ENCODE measurements around the gene NADK2. TPM values are rescaled to one million over a fixed set of nuclear protein-coding genes. Genes with fewer than 3 reads are reported as not detected.

NADK2 gene
- total RNA-seq, 1 experiment from 2014 or later = 49.9 TPM

DNA sequence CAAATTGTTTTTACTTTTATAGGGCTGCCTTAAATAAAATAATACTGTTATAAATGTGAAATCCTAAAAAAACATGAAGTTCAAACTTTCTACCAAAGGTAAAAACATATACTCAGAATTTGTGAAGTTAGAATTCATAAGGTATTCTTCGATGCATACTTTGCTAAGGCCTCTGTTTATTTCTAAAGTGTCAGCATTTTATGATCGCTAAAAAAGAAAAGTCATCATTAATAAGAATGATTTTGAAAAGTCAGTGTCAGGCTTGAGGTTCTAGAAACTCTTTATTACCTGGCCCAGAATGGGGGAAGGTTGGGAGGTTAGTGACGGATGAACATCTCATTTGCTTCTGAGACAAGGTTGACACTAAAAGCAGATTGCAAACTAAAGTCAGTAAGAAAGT lies 26.2 kb upstream of the NADK2 start:
- no peak for DNase-seq
- Histone ChIP-seq H3K27me3 (no peaks in the 10 kb centered on the region), H3K4me1 (no peaks in the 10 kb centered on the region), H3K36me3 (no peaks in the 10 kb centered on the region; the same call in 1 of the 2 replicates), H3K27ac (no peak overlapping the region), H3K4me3 (no peak overlapping the region), H3K9me3 (replicated peaks) (no peaks in the 10 kb centered on the region)

DNA sequence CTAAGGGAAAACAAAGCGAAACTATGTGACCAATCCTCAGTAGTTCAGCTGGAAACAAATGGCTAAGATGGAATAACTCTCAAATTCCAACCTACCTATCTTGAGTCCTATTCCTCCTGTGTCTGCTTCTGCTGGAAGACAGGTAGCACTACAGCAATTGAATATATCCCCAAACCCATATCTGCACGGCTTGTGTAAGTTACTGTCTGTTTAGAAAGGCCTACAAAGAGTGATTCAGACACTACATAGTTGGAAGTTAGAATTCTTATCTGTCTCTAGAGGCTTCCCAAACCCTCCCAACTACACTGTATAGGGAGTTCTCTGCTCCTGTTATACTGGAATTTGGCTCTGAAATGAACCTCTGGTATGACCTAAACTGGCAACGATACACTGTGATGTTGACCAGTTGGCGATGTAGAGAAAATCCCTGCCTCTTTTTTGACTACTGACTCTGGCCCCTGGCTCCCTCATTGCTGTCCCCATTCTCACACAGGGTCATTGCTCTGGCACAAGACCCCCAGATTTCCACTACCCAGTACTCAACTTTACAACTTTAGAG lies 22.6 kb upstream of the NADK2 start:
- no peak overlapping the region for H3K27ac ChIP-seq
- no peaks in the 10 kb centered on the region for H3K36me3 ChIP-seq
- no peaks in the 10 kb centered on the region for H3K9me3 ChIP-seq (replicated peaks)
- H3K4me3 ChIP-seq = no peak overlapping the region
- no peaks in the 10 kb centered on the region for H3K27me3 ChIP-seq
- no peak for DNase-seq
- no peaks in the 10 kb centered on the region for H3K4me1 ChIP-seq

DNA sequence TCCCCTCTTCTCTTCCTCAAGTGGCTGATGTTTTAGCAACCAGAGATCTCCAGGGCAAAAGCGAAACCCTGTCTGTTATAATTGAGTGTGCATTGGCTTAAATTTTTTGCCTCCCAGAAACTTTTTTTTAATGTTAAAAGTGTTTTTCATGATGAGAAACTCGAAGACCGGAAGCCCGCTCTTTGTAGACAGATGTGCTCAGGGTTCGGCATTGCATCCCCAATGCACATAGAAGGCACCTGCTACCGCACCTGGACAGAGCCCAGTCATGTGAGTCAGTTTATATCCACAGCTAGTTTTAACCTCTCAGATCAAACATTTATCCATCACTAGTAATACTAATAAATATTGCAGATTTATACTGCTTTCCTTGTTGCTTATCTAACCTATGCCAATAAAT lies 19.5 kb upstream of the NADK2 start:
- Histone ChIP-seq H3K4me3 (no peak overlapping the region), H3K36me3 (no peaks in the 10 kb centered on the region), H3K4me1 (no peaks in the 10 kb centered on the region), H3K9me3 (replicated peaks) (no peaks in the 10 kb centered on the region), H3K27ac (no peak overlapping the region), H3K27me3 (no peaks in the 10 kb centered on the region)
- DNase-seq = no peak

DNA sequence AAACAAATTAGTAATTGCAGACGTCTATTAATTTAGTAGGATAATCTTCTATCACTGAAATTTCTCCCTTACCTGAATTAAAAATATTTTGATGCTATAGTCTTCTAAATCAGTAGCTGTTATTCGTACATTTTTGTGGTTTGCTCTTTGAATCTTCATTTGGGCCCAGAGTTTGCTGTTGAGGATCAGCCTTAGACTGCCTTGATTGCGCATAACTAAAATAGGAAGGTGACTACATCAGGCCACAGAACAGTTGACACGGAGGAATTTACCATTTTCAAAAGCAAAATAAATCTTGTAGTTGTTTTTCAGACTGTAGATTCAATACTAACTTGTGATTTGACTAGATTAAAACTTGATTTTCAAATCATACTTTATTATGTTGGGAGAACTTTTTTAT lies 11.8 kb upstream of the NADK2 start:
- Histone ChIP-seq H3K4me1 (no peaks in the 10 kb centered on the region), H3K27ac (no peak overlapping the region), H3K9me3 (replicated peaks) (no peaks in the 10 kb centered on the region), H3K36me3 (no peaks in the 10 kb centered on the region), H3K27me3 (no peaks in the 10 kb centered on the region), H3K4me3 (no peak overlapping the region)
- DNase-seq = no peak

DNA sequence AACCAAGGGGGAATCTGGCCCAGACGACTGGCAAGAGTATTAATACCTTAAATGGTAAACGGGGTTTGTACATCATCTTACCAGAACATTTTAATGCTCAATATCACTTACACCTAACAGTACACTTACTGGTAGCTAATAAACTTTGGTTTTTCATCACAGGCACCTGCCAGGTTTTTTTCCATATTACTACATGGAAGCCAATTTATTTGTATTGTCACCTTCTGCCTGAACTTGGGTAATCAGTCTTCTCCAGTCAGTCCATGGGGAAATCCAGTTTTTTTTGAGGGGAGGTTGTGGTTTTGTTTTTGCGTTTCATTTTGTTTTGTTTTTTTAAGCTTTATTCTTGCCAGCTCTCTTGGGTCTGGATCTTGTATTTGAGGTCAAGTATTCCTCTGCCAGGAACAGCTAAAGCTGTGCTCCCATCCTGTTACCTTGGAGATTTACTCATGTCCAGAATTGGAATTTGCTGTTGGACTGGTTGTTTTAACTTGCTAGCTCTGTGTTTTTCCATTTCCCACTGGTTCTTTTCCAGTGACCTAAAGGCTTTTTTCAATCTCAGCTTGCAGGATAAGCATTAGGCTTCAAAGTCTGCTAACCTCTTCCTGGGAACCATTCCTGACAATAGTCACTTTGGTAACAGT lies 11.1 kb upstream of the NADK2 start:
- Histone ChIP-seq H3K9me3 (replicated peaks) (no peaks in the 10 kb centered on the region), H3K27me3 (no peaks in the 10 kb centered on the region), H3K27ac (no peak overlapping the region), H3K4me1 (no peaks in the 10 kb centered on the region), H3K36me3 (no peaks in the 10 kb centered on the region), H3K4me3 (no peak overlapping the region)
- DNase-seq = no peak

DNA sequence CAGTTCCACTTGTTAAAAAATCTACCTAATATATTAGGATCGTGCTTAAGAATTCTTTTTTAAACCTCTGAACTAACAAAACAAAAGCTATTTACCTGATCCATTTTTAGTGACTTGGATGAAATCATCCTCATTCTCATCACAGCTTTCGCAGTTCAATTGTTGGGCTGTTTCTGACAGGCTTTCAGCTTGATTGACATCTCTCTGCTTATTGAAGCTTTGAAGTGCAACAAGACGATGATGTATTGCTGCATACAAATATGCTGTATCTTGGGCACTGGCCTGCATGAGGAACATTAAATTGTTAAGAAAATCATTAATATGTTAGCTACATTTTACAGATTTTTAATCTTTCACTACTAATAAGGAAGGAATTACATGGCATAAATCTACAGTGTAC lies 9.5 kb upstream of the NADK2 start:
- no peak for DNase-seq
- Histone ChIP-seq H3K4me3 (no peak overlapping the region), H3K4me1 (no peaks in the 10 kb centered on the region), H3K36me3 (no peaks in the 10 kb centered on the region), H3K27me3 (no peaks in the 10 kb centered on the region), H3K27ac (no peak overlapping the region), H3K9me3 (replicated peaks) (no peaks in the 10 kb centered on the region)

DNA sequence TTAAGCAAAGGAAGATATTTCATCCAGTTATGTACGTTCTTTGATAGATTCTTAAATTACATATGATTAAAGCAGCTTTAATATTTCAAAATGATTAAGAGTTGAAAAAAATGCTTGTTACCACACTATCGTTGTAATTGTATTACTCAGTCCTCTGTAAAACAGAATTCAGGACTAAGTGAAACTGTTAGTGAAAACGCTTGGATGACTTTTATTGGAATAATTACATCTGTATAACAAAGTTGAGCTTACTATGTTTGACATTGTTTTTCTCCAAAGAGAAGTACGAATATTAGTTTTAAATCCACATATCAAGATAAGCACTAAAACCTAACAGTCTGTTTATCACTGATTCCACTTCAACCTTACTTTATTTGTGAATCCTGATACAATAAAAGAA lies 8.7 kb upstream of the NADK2 start:
- no peak overlapping the region for H3K4me3 ChIP-seq
- no peaks in the 10 kb centered on the region for H3K36me3 ChIP-seq
- no peak overlapping the region for H3K27ac ChIP-seq
- H3K27me3 ChIP-seq = no peaks in the 10 kb centered on the region
- H3K4me1 ChIP-seq = no peaks in the 10 kb centered on the region
- DNase-seq = no peak
- no peaks in the 10 kb centered on the region for H3K9me3 ChIP-seq (replicated peaks)

DNA sequence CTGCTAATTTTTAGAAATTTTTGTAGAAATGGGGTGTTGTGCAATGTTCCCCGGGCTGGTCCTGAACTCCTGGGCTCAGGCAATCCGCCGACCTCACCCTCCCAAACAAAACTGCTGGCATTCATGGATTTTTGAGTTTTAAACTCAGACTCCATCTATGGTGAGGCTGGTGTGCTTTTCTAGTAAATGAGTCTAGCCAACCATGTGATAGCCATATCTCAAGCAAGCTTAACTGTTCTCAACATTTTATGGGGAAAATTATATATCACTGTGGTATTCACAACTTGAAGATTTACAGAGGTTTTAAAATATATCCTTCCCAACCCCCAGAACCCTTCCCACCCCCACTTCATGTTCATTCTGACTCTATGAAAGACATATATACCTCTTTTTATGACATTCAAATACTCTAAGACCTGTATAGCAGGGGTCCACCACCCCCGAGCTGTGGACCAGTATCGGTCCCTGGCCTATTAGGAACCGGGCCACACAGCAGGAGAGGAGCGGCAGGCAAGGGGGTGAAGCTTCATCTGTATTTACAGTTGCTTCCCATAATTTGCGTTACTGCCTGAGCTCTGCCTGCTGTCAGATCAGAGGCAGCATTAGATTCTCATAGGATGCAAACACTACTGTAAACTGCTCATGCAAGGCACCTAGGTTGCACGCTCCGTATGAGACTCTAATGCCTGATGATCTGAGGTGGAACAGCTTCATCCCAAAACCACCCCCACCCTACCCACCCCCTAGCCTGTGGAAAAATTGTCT lies 4.5 kb upstream of the NADK2 start:
- Histone ChIP-seq H3K4me1 (peaks cover 6% of the 10 kb centered on the region; the same call in 1 of the 2 replicates), H3K27me3 (no peaks in the 10 kb centered on the region), H3K36me3 (no peaks in the 10 kb centered on the region), H3K4me3 (no peak overlapping the region), H3K27ac (no peak overlapping the region), H3K9me3 (replicated peaks) (no peaks in the 10 kb centered on the region)
- DNase-seq = no peak

DNA sequence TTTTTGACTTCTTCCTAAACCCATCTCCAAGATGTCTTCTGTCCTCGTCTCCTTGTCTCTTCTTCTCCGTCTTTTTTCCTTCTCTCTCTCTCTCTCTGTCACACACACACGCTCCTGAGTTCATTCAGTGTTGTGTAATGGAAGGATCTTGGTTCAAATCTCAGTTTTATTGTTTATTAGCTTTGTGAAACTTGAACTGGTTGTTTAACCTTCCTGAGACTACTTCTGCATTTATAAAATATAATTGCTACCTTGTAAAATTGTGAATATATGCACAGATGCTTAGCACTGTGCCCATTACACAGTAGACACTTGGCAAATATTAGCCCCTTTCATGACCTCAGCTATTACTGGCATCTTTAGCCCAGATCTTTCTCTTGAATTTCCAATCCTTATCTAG lies 2.4 kb upstream of the NADK2 start:
- Histone ChIP-seq H3K36me3 (no peaks in the 10 kb centered on the region), H3K4me1 (peaks cover 13% of the 10 kb centered on the region), H3K27ac (no peak overlapping the region), H3K9me3 (replicated peaks) (no peaks in the 10 kb centered on the region), H3K27me3 (no peaks in the 10 kb centered on the region), H3K4me3 (no peak overlapping the region)
- DNase-seq = no peak

DNA sequence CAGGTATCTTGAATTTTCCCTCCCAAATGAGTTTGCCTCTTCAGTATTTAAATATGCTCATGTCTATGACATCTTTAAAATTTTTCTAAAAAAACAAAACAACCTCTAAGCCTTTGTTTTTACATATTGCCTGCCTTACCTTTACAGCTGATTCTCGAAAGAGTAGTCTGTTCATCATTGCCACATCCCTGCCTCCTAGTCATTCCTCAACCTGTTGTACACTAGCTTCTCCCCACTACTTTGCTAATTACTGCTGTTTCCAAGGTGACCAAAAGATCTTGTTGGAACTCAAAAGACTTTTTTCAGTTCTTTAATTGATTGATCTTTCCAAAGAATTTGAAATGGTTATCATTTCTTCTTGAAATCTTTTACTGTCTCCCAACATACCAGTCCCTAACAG lies 1.9 kb upstream of the NADK2 start:
- DNase-seq = no peak
- Histone ChIP-seq H3K9me3 (replicated peaks) (no peaks in the 10 kb centered on the region), H3K4me3 (no peak overlapping the region), H3K27me3 (no peaks in the 10 kb centered on the region), H3K4me1 (peaks cover 13% of the 10 kb centered on the region), H3K27ac (no peak overlapping the region), H3K36me3 (no peaks in the 10 kb centered on the region)

DNA sequence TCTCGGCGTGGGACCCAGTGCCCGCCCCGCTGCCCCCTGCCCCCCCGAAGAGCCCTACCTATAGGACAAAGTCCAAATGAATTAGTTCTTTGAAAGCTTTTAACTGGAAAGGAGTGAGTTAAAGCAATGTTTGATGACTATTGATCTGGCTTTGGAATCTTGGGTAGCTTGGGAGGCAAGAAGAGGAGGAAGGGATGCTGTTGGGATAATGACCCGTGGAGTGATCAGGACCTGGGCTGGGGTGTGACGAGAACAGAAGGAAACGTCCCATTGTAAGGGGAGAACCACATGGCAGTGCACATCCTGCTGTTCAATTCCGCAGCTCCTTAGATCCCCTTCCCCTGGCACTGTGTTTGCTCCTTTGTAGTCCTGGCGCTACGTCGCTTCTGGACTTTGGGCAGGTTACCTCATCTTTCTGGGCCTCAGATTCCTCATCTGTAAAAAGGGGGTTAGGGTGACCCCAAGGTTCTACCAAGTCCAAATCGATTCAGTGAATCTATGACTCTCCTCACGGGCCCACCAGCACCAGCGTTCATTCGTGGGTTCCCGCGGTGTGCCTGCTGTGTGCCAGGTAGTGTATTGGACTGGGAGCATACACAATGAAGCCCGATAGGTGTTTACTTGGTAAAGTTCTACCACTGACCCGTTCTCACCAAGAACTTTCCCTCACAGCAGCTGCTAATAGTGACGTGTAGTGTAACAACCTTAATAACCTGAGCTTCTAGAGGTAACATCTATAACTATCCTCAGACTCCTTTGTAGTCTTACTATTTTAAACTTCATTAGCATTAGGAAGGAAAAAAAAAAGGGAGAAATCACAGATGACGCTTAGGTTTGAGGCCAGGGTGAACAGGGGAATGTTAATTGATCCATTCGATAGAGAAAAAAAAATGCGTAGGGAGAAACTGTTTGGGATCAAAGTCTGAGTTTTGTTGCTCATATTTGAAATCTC lies 1.1 kb upstream of the NADK2 start:
- Histone ChIP-seq H3K36me3 (no peaks in the 10 kb centered on the region), H3K4me1 (peaks cover 13% of the 10 kb centered on the region), H3K27ac (peak overlapping the region; percentile 81), H3K4me3 (peak overlapping the region; percentile 68), H3K9me3 (replicated peaks) (no peaks in the 10 kb centered on the region), H3K27me3 (no peaks in the 10 kb centered on the region)
- DNase-seq = peak in 1 of 2 experiments; percentile 4

DNA sequence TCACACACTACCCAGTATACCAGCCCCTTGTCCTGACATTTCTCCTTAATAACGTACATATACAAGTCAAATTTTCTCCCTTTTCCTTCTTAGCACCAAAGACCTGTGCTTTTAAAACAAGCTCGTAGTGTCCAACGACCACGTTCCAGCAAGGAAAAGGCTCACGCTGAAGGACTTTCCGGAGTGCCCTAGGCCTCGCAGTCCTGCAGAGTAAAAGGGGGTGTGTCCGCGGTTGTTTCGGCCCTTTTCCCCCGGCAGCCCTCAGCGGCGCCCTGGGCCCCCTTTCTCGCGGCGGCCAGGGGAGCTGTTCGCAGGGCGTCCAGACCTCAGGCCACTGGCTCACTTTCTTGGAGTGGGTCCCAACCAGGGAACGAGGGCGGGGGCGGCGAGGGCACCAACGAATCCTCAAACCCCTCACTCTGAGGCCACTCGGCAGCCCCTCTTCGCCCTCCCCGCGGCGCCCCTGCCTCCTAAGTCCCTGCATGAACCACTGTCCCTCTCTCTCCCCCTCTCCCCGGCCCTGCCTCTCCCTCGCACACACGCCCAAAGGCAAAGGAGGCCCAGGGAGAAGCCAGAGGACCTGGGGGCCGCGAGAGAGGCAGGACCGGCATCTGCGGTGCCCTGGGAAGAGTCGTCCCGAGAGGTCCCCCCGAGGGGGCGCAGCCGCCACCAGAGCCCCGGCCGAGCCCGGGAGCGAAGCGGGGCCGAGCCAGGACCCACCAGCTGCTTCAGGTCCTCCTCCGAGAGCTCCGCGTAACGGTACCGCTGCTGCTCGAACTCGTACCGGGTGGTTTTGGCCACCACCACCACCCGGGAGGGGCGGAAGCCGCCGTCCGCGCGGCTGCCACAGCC lies 720 bp downstream of the NADK2 start:
- peak overlapping the region; percentile 81 for H3K27ac ChIP-seq
- DNase-seq = peak; percentile 81 to 84
- no peaks in the 10 kb centered on the region for H3K9me3 ChIP-seq (replicated peaks)
- no peaks in the 10 kb centered on the region for H3K36me3 ChIP-seq
- peak overlapping the region; percentile 68 for H3K4me3 ChIP-seq
- H3K4me1 ChIP-seq = peaks cover 18% of the 10 kb centered on the region
- no peaks in the 10 kb centered on the region for H3K27me3 ChIP-seq

DNA sequence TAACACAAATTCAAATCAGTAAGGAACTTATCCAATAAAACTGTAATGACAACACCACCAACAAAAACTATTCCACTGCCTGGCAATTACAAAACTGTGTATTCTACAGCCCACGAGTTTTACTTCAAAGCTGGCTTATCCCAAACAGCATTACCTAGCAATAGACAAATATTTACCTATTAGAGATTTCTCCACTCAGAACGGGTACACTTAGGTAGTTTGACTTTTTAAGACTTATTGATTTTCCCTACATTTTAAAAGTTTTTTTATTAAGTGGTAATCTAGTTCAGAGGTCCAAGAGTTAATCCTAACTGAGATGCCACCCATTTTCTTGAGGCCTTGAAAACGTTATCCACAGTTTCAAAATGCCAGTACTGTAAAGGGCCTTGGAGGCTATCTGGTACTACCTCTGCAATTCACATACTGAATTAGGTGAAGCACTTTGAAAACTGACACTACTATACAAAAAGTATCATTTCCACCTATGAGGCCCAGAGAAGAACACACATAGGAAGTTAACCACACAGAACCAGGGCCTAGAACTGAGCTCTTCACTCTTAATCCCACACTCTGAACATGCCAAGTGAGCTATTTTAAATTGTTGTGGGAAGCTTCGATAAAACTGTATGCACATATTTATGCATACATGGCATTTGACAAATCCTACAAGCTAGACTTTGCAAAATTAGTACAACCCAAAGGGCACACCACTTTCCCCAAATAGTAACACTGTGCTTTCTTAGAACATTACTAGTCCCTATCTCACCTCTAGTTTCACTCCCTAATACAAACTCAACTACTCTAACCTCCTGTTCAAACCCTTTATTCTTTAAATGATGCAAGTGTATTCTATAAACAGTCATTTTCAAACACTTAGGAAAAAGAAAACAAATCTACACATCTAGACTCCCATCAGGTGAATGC lies 2.1 kb downstream of the NADK2 start:
- peak overlapping the region; percentile 68 for H3K4me3 ChIP-seq
- H3K27me3 ChIP-seq = no peaks in the 10 kb centered on the region
- H3K27ac ChIP-seq = peak overlapping the region; percentile 81; the same call in 1 of the 2 replicates
- no peaks in the 10 kb centered on the region for H3K36me3 ChIP-seq
- DNase-seq = no peak
- no peaks in the 10 kb centered on the region for H3K9me3 ChIP-seq (replicated peaks)
- H3K4me1 ChIP-seq = peaks cover 22% of the 10 kb centered on the region
